ENCODE results near the gene PTGES2. TPM values are rescaled to one million over a fixed set of nuclear protein-coding genes. Genes with fewer than 3 reads are reported as not detected.
A peak's percentile ranks its signal among the peaks of the same experiment; 100 is the strongest.

PTGES2 gene
- polyA plus RNA-seq, 1 donor = 59.1 TPM

DNA sequence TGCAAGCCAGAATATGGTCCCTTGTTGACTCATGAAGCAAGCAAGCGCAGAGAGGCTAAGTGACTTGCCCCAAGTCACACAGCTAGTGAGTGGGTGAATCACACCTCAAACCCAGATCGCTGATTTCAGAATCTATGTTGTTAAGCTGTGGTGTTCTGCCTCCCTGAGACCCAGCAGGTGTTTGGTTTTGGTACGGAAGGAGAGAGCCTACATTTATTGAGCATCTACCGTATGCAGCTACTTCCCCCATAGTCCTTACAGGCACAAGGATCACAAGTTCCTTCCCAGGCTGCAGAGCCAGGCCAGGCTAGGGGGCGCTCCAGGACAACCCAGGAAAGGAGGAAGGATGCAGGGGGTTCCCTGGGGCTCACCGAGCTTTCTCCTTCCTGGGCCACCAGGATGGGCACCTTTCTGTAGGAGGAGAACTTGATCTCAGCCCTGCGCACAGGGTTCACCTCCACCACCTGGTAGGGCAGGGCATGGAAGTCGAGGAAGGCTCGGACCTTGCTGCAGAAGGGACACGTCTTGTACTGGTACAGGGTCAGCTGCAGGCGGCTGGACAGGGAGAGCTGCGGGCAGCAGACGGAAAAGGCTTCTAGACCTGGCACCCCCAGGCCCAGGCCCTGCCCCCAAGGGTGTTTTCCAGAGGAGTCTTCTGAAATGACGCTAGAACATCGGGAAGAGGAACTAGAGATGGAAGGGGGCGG is 2.5 kb downstream of the PTGES2 start:
- Histone ChIP-seq H3K9me3 (ENCODE audit: control insufficient read depth, low read depth, low read length) (peaks cover 11% of the 10 kb centered on the region), H3K27me3 (ENCODE audit: control insufficient read depth, insufficient read depth, low read length) (no peaks in the 10 kb centered on the region), H3K4me3 (ENCODE audit: low read length) (no peak overlapping the region), H3K4me1 (ENCODE audit: control insufficient read depth, insufficient read depth, low read length) (peaks cover 16% of the 10 kb centered on the region), H3K36me3 (ENCODE audit: control insufficient read depth, insufficient read depth, low read length) (peaks cover 54% of the 10 kb centered on the region), H3K27ac (ENCODE audit: low read length) (no peak overlapping the region)
- peak; percentile 54 to 63 for DNase-seq
- WGBS (ENCODE audit: insufficient coverage, low lambda C conversion rate) = 72% methylated on average over 2 of the region's 16 CpGs

GRCh38 chr9:128124451-128124850 is 3.1 kb downstream of the PTGES2 start:
- H3K4me3 ChIP-seq (ENCODE audit: low read length) = no peak overlapping the region
- H3K9me3 ChIP-seq (ENCODE audit: control insufficient read depth, low read depth, low read length) = peaks cover 10% of the 10 kb centered on the region
- H3K36me3 ChIP-seq (ENCODE audit: control insufficient read depth, insufficient read depth, low read length) = peaks cover 55% of the 10 kb centered on the region
- no peak overlapping the region for H3K27ac ChIP-seq (ENCODE audit: low read length)
- H3K4me1 ChIP-seq (ENCODE audit: control insufficient read depth, insufficient read depth, low read length) = peaks cover 16% of the 10 kb centered on the region
- WGBS (ENCODE audit: insufficient coverage, low lambda C conversion rate) = no CpG with 5 or more reads among the region's 8 CpGs
- no peaks in the 10 kb centered on the region for H3K27me3 ChIP-seq (ENCODE audit: control insufficient read depth, insufficient read depth, low read length)
- DNase-seq = no peak

DNA sequence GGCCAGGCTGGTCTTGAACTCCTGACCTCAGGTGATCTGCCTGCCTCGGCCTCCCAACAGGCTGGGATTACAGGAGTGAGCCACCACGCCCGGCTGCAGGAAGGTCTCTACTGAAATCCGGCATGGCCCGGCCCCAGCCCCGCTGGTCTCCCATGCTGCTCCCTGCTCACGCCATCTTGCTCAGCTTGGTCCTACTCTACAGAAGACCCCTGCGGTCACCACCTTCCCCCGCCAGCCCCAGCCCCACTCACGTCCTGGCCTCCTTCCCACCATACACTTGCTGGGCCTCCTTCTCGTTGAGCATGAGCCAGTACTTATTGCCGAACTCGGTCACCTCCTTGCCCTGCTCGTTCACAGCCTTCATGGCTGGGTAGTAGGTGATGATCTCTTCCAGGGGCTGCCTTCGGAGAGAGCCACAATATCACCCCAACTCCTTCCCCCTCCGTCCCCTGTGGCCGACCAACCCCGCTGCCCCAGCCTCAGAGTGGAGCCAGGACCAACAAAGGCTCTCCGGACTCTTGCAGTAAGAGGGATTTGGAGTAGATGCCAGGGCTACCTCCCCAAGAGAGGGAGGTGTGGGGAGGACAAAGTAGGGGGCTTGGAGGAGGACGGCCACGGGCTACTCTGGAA is 4.0 kb downstream of the PTGES2 start:
- H3K36me3 ChIP-seq (ENCODE audit: control insufficient read depth, insufficient read depth, low read length) = peaks cover 55% of the 10 kb centered on the region
- DNase-seq = no peak
- no peaks in the 10 kb centered on the region for H3K27me3 ChIP-seq (ENCODE audit: control insufficient read depth, insufficient read depth, low read length)
- no CpG with 5 or more reads among the region's 21 CpGs for WGBS (ENCODE audit: insufficient coverage, low lambda C conversion rate)
- peaks cover 8% of the 10 kb centered on the region for H3K4me1 ChIP-seq (ENCODE audit: control insufficient read depth, insufficient read depth, low read length)
- no peak overlapping the region for H3K4me3 ChIP-seq (ENCODE audit: low read length)
- H3K9me3 ChIP-seq (ENCODE audit: control insufficient read depth, low read depth, low read length) = peaks cover 1% of the 10 kb centered on the region
- no peak overlapping the region for H3K27ac ChIP-seq (ENCODE audit: low read length)

DNA sequence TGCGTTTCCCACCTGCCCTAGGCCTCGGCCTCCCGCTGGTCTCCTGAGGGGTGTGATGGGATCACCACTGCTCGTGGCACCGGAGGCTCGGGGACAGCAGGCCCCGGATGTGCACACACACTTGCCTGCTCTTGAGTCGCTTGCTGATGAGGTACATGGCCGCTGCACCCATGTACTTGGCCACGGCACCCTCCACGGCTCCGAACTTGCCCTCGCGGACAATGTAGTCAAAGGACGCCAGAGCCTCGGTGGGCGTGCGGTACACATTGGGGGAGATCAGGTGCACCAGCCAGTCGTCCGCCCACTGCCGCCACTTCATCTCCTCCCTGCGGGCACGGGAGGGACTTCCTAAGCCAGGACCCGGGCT is 4.7 kb downstream of the PTGES2 start:
- Histone ChIP-seq H3K4me1 (ENCODE audit: control insufficient read depth, insufficient read depth, low read length) (peaks cover 11% of the 10 kb centered on the region), H3K9me3 (ENCODE audit: control insufficient read depth, low read depth, low read length) (no peaks in the 10 kb centered on the region), H3K36me3 (ENCODE audit: control insufficient read depth, insufficient read depth, low read length) (peaks cover 55% of the 10 kb centered on the region), H3K27ac (ENCODE audit: low read length) (no peak overlapping the region), H3K27me3 (ENCODE audit: control insufficient read depth, insufficient read depth, low read length) (no peaks in the 10 kb centered on the region), H3K4me3 (ENCODE audit: low read length) (no peak overlapping the region)
- DNase-seq = no peak
- WGBS (ENCODE audit: insufficient coverage, low lambda C conversion rate) = no CpG with 5 or more reads among the region's 24 CpGs

DNA sequence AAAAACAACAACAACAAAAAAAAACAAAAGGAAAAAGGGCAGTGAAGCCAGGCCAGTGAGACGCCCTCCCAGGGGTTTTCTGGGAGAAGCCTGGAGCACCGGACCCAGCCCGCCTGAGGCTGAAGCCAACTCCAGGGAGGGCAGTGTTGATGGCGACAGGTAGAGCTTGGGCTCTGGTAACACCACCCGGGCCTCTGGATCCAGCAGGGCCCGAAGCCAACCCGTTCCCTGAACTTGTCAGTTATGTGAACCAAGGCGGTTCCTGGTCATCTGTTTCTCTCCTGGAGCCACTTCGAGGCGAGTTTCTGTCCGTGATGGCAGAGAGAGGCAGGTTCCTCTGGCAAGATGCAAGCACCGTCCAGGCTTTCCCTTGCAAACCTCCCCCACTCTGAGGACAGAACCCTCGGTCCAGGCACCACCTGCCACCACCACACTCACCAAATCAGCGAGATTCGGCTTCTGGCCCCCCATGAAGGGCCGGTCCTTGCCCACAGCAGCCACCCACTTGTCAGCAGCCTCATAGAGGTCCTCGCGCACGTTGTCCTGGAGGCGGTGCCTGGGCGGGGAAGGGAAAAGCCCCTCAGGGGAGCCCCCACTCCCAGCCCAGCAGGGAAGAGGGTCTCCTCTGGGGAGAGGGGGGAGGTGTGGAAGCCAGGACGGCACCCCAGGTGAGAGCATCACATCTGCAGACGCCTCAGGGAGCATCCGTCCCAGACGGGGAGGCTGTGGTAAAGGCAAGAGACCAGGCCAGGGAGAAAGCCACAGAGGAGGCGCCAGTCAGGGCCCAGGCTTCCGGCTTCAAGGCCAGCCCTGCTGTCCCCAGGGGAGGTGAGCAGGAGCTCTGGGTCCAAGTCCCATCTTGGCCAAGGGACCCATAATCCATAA is 5.4 kb downstream of the PTGES2 start:
- peaks cover 16% of the 10 kb centered on the region for H3K4me1 ChIP-seq (ENCODE audit: control insufficient read depth, insufficient read depth, low read length)
- DNase-seq = no peak

DNA sequence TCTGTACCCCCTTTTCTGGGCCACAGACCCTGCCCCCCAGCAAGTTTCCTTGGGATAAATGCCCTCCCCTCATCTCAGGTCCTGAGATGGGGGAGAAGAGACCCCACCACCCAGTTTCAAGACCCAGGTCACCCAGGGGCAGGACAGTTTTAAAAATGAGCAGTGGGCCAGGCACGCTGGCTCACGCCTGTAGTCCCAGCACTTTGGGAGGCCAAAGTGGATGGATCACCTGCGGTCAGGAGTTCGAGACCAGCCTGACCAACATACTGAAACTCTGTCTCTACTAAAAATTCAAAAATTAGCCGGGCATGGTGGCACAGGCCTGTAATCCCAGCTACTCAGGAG is 6.1 kb downstream of the PTGES2 start:
- Histone ChIP-seq H3K27me3 (ENCODE audit: control insufficient read depth, insufficient read depth, low read length) (no peaks in the 10 kb centered on the region), H3K4me1 (ENCODE audit: control insufficient read depth, insufficient read depth, low read length) (peaks cover 23% of the 10 kb centered on the region), H3K27ac (ENCODE audit: low read length) (no peak overlapping the region), H3K36me3 (ENCODE audit: control insufficient read depth, insufficient read depth, low read length) (peaks cover 55% of the 10 kb centered on the region), H3K9me3 (ENCODE audit: control insufficient read depth, low read depth, low read length) (no peaks in the 10 kb centered on the region), H3K4me3 (ENCODE audit: low read length) (no peak overlapping the region)
- DNase-seq = no peak
- no CpG with 5 or more reads among the region's 5 CpGs for WGBS (ENCODE audit: insufficient coverage, low lambda C conversion rate)

More for the DNA sequence above, 5.4 kb downstream of the PTGES2 start:
- no peaks in the 10 kb centered on the region for H3K27me3 ChIP-seq (ENCODE audit: control insufficient read depth, insufficient read depth, low read length)
- H3K9me3 ChIP-seq (ENCODE audit: control insufficient read depth, low read depth, low read length) = no peaks in the 10 kb centered on the region
- H3K36me3 ChIP-seq (ENCODE audit: control insufficient read depth, insufficient read depth, low read length) = peaks cover 55% of the 10 kb centered on the region
- H3K27ac ChIP-seq (ENCODE audit: low read length) = no peak overlapping the region
- no peak overlapping the region for H3K4me3 ChIP-seq (ENCODE audit: low read length)
- WGBS (ENCODE audit: insufficient coverage, low lambda C conversion rate) = no CpG with 5 or more reads among the region's 27 CpGs

- H3K27ac ChIP-seq (ENCODE audit: low read length) = no peak overlapping the region
- H3K4me3 ChIP-seq (ENCODE audit: low read length) = no peak overlapping the region
- H3K27me3 ChIP-seq (ENCODE audit: control insufficient read depth, insufficient read depth, low read length) = no peaks in the 10 kb centered on the region
- H3K4me1 ChIP-seq (ENCODE audit: control insufficient read depth, insufficient read depth, low read length) = peaks cover 24% of the 10 kb centered on the region
- H3K9me3 ChIP-seq (ENCODE audit: control insufficient read depth, low read depth, low read length) = no peaks in the 10 kb centered on the region
- no peak for DNase-seq
- H3K36me3 ChIP-seq (ENCODE audit: control insufficient read depth, insufficient read depth, low read length) = peaks cover 53% of the 10 kb centered on the region
- no CpG with 5 or more reads among the region's 29 CpGs for WGBS (ENCODE audit: insufficient coverage, low lambda C conversion rate)
Measured at GRCh38 chr9:128120741-128121465, 6.6 kb downstream of the PTGES2 start.

- DNase-seq = no peak
- H3K9me3 ChIP-seq (ENCODE audit: control insufficient read depth, low read depth, low read length) = peaks cover 3% of the 10 kb centered on the region
- H3K27me3 ChIP-seq (ENCODE audit: control insufficient read depth, insufficient read depth, low read length) = no peaks in the 10 kb centered on the region
- H3K4me3 ChIP-seq (ENCODE audit: low read length) = no peak overlapping the region
- peaks cover 48% of the 10 kb centered on the region for H3K36me3 ChIP-seq (ENCODE audit: control insufficient read depth, insufficient read depth, low read length)
- H3K4me1 ChIP-seq (ENCODE audit: control insufficient read depth, insufficient read depth, low read length) = peaks cover 26% of the 10 kb centered on the region
- no peak overlapping the region for H3K27ac ChIP-seq (ENCODE audit: low read length)
- whole genome bisulfite sequencing (ENCODE audit: insufficient coverage, low lambda C conversion rate) = no CpG with 5 or more reads among the region's 20 CpGs
Measured at GRCh38 chr9:128120061-128120740, 7.3 kb downstream of the PTGES2 start.

GRCh38 chr9:128118971-128119665 is 8.4 kb downstream of the PTGES2 start:
- WGBS (ENCODE audit: insufficient coverage, low lambda C conversion rate) = no CpG with 5 or more reads among the region's 15 CpGs
- Histone ChIP-seq H3K27ac (ENCODE audit: low read length) (no peak overlapping the region), H3K27me3 (ENCODE audit: control insufficient read depth, insufficient read depth, low read length) (no peaks in the 10 kb centered on the region), H3K36me3 (ENCODE audit: control insufficient read depth, insufficient read depth, low read length) (peaks cover 38% of the 10 kb centered on the region), H3K4me1 (ENCODE audit: control insufficient read depth, insufficient read depth, low read length) (peaks cover 36% of the 10 kb centered on the region), H3K9me3 (ENCODE audit: control insufficient read depth, low read depth, low read length) (peaks cover 3% of the 10 kb centered on the region), H3K4me3 (ENCODE audit: low read length) (no peak overlapping the region)
- no peak for DNase-seq

Data from large intestine (tissue), 3 donors.